ENCODE data around the gene ATCAY.

The ATCAY gene

DNA sequence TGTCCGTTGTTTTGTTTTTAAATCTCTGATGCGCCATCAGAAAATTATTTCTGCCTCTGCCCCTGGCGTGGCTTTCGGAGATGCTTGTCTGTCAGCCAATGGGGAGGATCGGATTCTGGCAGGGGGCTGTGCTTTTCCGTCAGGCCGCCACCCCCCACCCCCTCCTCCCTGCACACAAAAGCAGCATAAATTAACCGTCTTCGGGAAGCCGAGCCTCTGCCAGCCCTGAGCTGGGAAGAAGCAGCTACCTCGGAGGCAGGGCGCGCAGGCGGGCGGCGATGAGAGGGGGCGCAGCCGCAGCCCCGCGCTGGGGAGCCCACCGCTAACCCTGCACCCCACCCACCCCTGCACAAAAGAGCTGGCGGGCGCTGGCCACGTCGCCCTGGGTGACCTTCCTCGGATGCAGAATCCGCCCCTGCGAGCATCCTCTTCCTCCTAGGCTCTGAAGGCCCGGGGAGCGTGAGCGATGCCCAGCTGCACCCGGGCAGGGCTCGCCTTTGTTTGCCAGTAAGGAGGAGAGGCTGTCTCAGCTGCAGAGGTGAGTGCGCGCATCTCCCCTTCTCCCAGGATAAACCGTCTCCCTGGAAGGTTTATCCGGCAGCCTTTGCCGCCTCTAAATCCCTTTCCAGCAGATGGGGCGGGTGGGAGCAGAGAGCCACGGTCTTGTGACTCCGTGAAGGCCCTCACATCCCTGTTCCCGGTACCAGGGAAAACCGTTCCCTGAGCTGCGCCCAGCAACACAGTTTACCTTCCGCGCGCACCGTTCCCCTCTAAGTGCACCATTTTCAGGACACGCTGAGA is at the start of gene ATCAY:
ATCAY (plus strand) TSS at position 215 of the 801 bp plus-strand sequence. CDS start 5,083 bp downstream, outside the sequence.
- no peak for DNase-seq

DNA sequence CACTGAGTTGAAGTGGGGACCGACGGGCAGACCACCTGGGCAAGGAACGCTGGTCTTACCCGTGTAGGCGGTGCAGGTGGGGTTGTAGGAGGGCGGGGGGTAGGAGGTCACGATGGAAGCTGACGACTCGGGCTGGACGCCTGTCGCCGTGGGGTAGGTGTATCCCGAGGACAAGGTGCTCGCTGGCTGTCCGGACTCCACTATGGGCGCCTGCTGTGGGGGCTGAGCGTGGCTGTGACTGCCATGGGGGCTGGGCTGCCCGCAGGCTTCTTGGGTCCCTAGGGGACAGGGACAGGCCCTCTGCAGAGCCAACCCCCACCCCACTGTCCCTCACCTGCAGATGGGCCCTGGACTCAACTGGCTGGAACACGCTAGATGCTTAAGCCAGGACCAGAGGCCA is 48.9 kb upstream of the ATCAY start:
- no peak for DNase-seq

GRCh38 chr19:3832001-3832400 is 48.5 kb upstream of the ATCAY start:
- no peak for DNase-seq

GRCh38 chr19:3833578-3834348 is 46.7 kb upstream of the ATCAY start:
- no peak for DNase-seq

DNA sequence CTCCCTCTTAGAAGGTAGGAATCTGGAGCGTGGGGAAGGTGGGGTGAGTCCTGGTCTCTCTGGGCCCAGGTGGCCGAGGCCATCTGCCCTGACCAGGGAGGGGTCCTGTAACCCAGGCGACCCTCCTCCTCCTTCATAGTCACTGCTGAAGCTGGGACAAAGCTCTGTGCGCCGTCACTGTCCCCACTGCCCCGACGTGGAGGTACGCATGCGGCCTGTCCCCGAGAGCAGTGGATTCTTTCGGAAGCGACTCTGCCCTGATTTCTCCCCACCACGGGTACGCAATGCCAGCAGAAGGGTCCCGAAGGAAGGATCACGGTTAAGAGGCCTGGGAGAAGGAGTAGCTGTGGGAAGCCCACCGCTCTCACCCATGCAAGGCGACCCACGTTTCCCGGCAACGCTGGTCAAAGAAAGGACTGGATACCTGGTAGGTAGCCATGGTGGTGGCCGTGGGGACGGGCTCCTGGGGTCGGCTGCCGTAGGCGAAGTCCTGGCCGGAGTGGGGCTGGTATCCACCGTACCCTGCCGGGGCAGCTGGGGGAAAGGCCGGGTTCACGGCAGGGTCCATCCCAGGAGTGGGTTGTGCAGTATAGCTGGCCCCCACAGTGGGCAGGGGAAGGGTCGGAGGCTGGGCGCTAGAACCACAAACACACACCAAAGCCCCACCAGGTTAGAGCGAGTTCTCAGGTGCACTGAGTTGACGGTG is 46.0 kb upstream of the ATCAY start:
- no peak for DNase-seq

DNA sequence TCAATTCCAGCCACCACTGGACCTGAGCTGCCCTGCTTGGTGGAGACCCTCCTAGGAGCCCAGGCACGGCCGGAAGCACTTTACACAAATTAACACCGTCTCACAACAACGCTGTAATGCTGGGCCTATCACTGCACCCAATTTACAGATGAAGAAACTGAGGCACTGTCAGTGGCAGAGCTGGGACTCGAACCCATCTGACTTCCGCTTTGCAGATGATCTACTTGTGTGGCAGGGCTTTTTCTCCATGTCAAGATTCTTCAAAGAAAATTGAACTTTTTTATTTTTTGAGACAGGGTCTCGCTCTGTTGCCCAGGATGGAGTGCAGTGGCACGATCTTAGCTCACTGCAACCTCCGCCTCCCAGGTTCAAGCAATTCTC is 45.4 kb upstream of the ATCAY start:
- no peak for DNase-seq

DNA sequence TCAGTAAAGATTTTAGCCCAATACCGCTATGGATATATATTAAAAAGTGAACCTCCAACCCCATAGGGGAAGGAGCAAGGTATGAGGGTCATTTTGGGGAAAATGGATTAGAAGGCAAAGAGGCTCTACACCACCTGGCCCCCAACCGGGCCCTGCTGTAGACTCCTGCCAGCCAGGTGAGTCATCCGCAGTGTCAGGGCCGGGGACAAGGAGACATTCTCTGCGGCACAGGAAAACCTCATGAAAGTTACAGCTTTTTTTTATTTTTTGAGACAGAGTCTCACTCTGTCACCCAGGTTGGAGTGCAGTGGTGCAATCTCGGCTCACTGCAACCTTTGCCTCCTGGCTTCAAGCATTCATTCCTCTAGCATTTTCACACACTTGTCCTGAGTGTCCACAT is 43.6 kb upstream of the ATCAY start:
- no peak for DNase-seq

DNA sequence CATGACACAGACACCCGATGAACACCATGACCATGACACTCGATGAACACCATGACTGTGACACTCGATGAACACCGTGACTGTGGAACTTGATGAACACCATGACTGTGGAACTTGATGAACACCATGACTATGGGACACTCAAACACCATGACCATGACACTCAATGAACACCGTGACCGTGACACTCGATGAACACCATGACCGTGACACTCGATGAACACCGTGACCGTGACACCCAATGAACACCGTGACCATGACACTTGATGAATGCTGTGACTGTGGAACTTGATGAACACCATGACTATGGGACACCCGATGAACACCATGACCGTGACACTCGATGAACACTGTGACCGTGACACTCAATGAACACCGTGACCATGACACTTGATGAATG is 43.2 kb upstream of the ATCAY start:
- DNase-seq, result no peak

- DNase-seq, result no peak
Measured at GRCh38 chr19:3837922-3838321, 42.6 kb upstream of the ATCAY start.

GRCh38 chr19:3838661-3839060 is 41.8 kb upstream of the ATCAY start:
- DNase-seq, result no peak

DNA sequence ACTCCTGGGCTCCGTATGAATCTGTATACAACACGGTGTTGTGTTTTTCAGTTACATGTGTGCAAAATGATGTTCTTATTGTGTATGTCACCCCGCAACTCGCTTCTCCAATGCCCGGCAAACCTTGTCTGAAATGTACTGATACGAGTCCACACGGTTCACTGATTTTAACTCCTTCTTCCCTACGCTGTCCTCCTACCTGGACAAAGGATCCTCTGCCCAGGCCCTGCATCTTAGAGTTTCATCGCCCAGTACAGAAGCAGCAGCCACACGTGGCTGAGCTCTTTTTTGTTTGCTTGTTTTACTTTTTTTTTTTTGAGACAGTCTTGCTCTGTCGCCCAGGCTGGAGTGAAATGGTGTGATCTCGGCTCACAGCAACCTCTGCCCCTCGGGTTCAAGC is 40.5 kb upstream of the ATCAY start:
- no peak for DNase-seq

DNA sequence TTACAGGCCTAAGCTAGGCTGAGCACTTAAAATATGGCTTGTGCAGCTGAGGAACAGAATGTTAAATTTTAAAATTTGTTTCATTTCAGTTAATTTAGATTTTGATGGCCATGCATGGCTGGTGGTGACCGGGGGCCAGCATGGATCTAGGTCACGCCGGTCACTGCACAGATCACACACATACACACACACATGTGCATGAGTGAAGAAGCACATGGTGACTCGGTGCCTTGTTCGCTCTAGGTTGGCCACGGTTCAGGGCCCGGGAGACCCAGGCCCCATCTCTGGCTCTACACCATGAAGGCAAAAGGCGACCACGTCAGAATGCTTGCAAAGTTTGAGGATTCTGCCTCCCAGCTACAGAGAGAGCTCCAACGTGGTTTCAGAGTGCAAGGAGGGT is 39.7 kb upstream of the ATCAY start:
- DNase-seq, result no peak

DNA sequence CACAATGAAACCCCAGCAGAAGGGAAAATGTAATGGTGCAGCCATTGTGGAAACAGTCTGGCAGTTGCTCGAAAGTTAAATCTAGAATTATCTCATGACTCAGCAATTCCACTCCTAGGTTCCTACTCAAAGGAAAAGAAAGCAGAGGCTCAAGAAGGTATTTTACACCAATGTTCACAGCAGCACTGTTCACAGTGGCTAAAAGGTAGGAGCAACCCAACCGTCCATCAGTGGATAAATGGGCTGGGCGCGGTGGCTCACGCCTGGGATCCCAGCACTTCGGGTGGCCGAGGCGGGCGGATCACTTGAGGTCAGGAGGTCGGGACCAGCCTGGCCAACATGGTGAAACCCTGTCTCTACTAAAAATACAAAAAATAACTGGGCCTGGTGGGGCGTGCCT is 37.5 kb upstream of the ATCAY start:
- no peak for DNase-seq

DNA sequence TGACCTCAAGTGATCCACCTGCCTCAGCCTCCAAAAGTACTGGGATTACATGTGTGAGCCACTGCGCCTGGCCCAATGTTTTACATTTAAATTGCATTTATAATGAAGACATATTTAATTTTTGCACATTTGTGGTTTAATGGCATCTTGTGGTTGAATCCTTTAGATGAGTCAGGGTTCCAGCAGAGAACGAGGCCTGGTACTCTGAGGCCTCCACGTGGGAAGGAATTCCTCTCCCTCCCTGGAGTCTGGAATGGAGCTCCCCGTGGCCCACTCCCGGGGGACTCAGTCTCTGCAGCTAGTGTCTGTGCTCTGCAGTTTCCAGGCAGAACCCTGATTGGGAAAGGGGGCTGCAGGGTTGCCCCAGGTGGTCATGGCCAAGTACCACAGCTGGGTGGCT is 35.9 kb upstream of the ATCAY start:
- DNase-seq, result no peak

- peak; percentile 51 to 53 for DNase-seq
Measured at GRCh38 chr19:3849092-3849491, 31.4 kb upstream of the ATCAY start.

DNA sequence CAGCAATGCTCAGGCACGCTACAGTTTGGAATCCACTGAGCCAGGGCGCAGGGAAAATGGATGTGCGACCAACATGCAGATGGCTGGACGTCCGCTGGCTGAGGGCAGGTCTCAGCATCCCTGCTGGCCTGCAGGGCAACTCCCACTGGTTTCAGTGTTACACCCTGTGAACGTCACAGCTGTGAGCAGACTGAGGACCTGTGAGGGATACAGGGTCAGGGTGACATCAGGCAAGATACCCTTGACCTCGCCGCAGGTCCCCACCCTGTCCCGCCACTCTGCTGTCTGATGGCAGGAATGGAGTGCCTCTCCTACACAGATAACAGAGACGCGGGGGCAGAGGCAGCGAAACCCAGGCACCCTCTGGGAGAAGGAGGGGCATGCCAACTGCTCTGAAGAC is 30.7 kb upstream of the ATCAY start:
- DNase-seq, result no peak

DNA sequence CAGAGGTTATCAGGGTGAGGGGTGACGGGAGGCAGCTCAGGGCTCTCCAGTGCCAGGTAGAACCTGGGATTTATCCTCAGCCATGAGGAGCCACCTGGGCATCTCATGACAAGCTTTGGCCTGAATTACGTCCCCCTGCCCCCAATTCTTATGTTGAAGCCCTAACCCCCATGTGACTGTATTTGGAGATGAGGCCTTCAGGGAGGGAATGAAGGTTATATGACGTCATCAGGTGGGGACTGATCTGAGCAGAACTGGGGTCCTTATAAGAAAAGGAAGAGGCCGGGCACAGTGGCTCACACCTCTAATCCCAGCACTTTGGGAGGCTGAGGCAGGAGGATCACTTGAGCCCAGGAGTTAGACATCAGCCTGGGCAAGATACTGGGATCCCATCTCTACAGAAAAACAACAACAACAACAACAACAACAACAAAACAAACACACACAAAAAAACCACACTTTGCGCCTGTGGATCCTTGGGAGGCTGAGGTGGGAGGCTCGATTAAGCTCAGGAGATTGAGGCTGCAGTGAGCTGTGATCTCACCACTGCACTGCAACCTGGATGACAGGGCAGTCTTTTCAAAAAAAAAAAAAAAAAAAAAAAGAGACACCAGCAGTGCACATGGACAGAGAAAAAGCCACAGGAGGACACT is 30.0 kb upstream of the ATCAY start:
- no peak for DNase-seq

GRCh38 chr19:3851254-3852176 is 29.0 kb upstream of the ATCAY start:
- no peak for DNase-seq

GRCh38 chr19:3852177-3852511 is 28.3 kb upstream of the ATCAY start:
- no peak for DNase-seq

DNA sequence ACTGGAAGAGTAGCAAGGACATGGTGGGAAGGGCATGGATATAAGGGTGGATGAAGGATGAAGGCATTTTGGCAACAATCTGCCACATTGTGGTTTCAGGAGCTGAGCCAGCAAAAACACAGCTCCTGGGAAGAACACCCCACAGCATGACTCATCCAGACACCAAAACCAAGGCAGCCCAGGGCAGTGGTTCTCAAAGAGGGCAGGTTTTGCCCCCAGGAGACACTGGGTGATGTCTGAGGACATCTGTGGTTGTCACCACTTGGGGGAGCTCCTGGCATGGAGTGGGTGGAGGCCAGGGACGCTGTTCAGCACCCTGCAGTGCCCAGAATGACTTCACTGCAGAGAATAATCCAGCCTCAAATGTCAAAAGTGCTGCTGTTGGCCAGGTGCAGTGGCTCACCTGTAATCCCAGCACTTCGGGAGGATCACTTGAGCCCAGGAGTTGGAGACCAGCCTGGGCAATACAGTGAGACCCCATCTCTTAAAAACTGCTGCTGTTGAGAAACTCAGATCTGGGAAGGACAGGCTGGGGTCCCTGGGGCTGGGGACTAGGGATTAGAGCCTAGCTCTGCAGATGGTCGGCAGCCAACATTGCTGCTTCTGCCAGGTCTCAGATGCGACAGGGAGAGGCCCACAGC is 27.8 kb upstream of the ATCAY start:
- DNase-seq, result peak; percentile 42 to 51

DNA sequence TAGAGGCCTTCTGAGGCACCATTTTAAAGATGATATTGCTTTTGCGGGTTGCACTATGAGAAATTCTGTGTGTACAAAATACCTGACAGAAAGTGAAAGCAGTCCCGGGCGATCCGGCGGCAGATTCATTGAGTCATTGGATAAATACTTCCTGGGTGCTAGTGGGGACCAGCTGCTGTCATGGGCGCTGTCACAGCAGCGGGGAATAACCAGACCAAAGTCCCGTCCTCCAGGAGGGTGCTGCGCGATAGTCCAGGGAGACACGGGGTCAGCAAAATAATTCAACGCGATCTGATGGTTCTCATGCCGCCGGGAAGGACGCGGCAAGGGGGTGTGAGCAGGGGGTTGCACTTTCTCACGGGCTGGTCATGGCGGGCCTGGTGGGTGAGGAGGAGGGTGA is 25.2 kb upstream of the ATCAY start:
- DNase-seq, result no peak

Measured in CD4-positive, alpha-beta T cell treated with Interleukin-1 beta for 1 hour (primary cell).